Muscle layer of colon (tissue), 2 donors: Measurements from ENCODE around the gene SLC30A7.

ENCODE experiments used
- H3K27ac ChIP-seq: one replicate; pipeline ENCODE4 v1.7.0; 2013; ENCODE audit warnings: low read depth, mild to moderate bottlenecking, low read length, moderate library complexity
- H3K27me3 ChIP-seq, 2 donors: one replicate each; pipeline ENCODE4 v1.7.0; 2013; ENCODE audit warnings: low read length in 2 of 2, mild to moderate bottlenecking in 2 of 2; ENCODE audit not compliant: insufficient read depth in 2 of 2, control insufficient read depth in 1 of 2
- H3K36me3 ChIP-seq: one replicate; pipeline ENCODE4 v1.7.0; 2013; ENCODE audit warnings: mild to moderate bottlenecking, low read length; ENCODE audit not compliant: insufficient read depth
- H3K4me1 ChIP-seq: one replicate; pipeline ENCODE4 v1.7.0; 2013; ENCODE audit warnings: mild to moderate bottlenecking, low read length; ENCODE audit not compliant: insufficient read depth
- H3K4me3 ChIP-seq, 2 donors: one replicate each; pipeline ENCODE4 v1.7.0; 2013; ENCODE audit warnings: low read length in 2 of 2, low read depth in 1 of 2, mild to moderate bottlenecking in 1 of 2, moderate library complexity in 1 of 2
- H3K9ac ChIP-seq: one replicate; pipeline ENCODE4 v1.7.0; 2013; ENCODE audit warnings: low read length
- H3K9me3 ChIP-seq: one replicate; pipeline ENCODE4 v1.7.0; 2013; ENCODE audit warnings: mild to moderate bottlenecking, low read length
- donor health status: abdominal sarcoma.
- donor health status: Adenocarcinoma of cecum.

The SLC30A7 gene

DNA sequence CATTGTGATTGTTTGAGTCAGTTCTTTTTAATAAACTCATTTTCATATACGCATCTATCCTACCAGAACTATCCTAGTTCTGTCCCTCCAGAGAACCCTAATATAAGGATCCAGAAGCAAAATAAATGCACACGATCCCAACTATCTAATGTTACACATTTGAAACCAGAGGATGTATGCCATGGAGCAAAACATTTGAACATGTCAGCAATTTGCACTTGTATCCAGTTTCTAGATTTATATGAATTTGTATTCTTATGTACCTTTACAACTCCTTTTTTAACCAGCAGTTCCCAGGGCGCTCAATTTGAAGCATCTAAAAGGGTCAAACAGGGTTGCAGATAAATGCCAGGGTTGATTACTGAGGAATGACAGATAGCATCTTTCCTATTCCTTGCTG is 3.3 kb upstream of the SLC30A7 start:
- Histone ChIP-seq H3K9me3 (no peaks in the 10 kb centered on the region), H3K4me3 (no peak overlapping the region), H3K27me3 (no peaks in the 10 kb centered on the region), H3K36me3 (no peaks in the 10 kb centered on the region), H3K9ac (no peak overlapping the region), H3K4me1 (peaks cover 20% of the 10 kb centered on the region), H3K27ac (no peak overlapping the region)

DNA sequence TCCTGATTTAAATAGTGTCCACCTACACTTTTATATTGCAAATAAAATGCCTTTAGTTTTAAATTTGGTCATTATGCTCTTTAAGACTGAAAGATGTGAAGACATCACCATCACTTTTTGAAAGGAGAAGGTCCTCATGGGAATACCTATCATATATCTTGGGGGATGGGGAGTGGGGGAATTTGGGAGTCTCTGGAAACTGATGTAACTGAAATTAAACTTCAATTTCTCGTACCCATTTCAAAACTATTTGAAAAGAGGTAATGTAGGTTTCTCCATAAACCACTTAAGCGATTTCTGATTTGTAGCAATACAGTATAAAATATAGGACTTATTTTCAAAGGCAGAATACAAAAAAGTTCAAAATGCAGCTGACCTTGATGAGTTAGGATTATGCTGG is 2.2 kb upstream of the SLC30A7 start:
- H3K27me3 ChIP-seq = no peaks in the 10 kb centered on the region
- H3K4me3 ChIP-seq = no peak overlapping the region
- peaks cover 4% of the 10 kb centered on the region for H3K36me3 ChIP-seq
- no peak overlapping the region for H3K27ac ChIP-seq
- peaks cover 26% of the 10 kb centered on the region for H3K4me1 ChIP-seq
- H3K9me3 ChIP-seq = no peaks in the 10 kb centered on the region
- H3K9ac ChIP-seq = no peak overlapping the region

GRCh38 chr1:100894603-100895539 is 1.0 kb upstream of the SLC30A7 start, which contains the start of gene EXTL2:
Gene EXTL2 (minus strand): TSS chr1:100894842. CDS start chr1:100888757, 6,085 bp downstream.
- Histone ChIP-seq H3K27me3 (no peaks in the 10 kb centered on the region), H3K9me3 (no peaks in the 10 kb centered on the region), H3K36me3 (peaks cover 11% of the 10 kb centered on the region), H3K9ac (peak within 1 kb of the TSS; percentile 94), H3K4me3 (peak within 1 kb of the TSS; percentile 93 to 95), H3K4me1 (peaks cover 26% of the 10 kb centered on the region), H3K27ac (peak within 1 kb of the TSS; percentile 96)

DNA sequence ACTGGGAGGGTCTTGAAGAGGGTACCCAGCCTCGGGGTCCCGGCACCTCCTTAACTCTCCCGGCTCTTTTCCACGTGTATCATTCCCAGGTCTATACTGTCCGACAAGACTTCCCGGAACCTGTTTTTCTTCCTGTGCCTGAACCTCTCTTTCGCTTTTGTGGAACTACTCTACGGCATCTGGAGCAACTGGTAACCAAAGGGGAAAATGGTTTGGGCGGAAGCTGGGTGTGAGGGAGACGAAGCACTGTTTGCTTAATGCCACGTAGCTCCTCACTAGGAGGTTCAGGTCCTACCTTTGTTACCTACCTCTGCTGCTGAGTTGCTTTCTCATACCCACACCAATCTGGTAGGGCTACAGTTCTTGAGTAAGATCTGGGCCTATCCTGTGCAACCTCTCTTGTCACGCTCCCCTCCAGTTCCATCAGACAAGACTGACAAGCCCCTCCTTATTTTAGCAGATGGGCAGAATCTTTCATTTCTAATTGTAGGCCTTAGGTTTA is 642 bp downstream of the SLC30A7 start:
- H3K4me1 ChIP-seq = peaks cover 26% of the 10 kb centered on the region
- peak overlapping the region; percentile 96 for H3K27ac ChIP-seq
- H3K9me3 ChIP-seq = no peaks in the 10 kb centered on the region
- peak overlapping the region; percentile 100 for H3K9ac ChIP-seq
- peak overlapping the region; percentile 93 to 95 for H3K4me3 ChIP-seq
- no peaks in the 10 kb centered on the region for H3K27me3 ChIP-seq
- H3K36me3 ChIP-seq = peaks cover 14% of the 10 kb centered on the region

DNA sequence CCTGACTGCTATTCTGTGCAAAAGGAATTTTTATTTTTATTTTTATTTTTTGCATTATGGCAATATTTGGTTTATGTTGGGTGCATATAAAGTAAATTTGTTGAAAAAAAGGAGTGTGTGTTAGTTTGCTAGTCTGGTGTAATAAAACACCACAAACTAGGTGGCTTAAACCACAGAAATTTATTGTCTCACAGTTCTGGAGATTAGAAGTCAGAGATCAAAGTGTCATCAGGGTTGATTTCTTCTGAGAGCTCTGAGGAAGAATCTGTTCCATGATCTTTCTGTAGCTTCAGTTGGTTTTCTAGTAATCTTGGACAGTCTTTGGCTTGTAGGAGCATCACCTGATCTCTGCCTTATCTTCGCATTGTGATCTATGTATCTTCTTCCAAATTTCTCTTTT is 6.5 kb downstream of the SLC30A7 start:
- Histone ChIP-seq H3K9ac (no peak overlapping the region), H3K4me1 (peaks cover 8% of the 10 kb centered on the region), H3K9me3 (no peaks in the 10 kb centered on the region), H3K27ac (no peak overlapping the region), H3K36me3 (peaks cover 28% of the 10 kb centered on the region), H3K27me3 (no peaks in the 10 kb centered on the region), H3K4me3 (no peak overlapping the region)

DNA sequence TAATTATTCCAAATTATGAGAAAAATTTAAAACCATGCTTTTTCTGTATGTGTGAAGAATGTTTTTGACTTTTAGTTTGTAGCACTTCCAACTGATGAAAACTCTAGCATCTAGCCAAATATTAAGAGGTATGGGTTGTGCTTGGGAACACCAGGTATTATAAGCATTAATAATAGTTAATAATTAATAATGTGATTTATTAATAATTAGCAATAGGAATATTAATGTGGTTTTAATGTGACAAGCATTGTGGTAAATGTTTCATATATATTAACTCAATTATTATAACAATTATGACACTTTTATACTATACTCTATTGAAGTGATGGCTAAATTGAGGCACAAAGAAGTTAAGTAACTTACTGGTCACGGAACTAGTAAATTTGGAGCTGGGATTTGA is 7.9 kb downstream of the SLC30A7 start:
- Histone ChIP-seq H3K4me3 (no peak overlapping the region), H3K36me3 (peaks cover 34% of the 10 kb centered on the region), H3K4me1 (no peaks in the 10 kb centered on the region), H3K27me3 (no peaks in the 10 kb centered on the region), H3K27ac (no peak overlapping the region), H3K9me3 (no peaks in the 10 kb centered on the region), H3K9ac (no peak overlapping the region)

GRCh38 chr1:100904528-100904927 is 8.6 kb downstream of the SLC30A7 start:
- no peaks in the 10 kb centered on the region for H3K4me1 ChIP-seq
- H3K27me3 ChIP-seq = no peaks in the 10 kb centered on the region
- no peak overlapping the region for H3K4me3 ChIP-seq
- no peaks in the 10 kb centered on the region for H3K9me3 ChIP-seq
- H3K36me3 ChIP-seq = peaks cover 30% of the 10 kb centered on the region
- H3K9ac ChIP-seq = no peak overlapping the region
- H3K27ac ChIP-seq = no peak overlapping the region

GRCh38 chr1:100905181-100905580 is 9.3 kb downstream of the SLC30A7 start:
- peaks cover 23% of the 10 kb centered on the region for H3K36me3 ChIP-seq
- no peak overlapping the region for H3K4me3 ChIP-seq
- H3K9ac ChIP-seq = no peak overlapping the region
- H3K4me1 ChIP-seq = no peaks in the 10 kb centered on the region
- no peaks in the 10 kb centered on the region for H3K27me3 ChIP-seq
- no peaks in the 10 kb centered on the region for H3K9me3 ChIP-seq
- H3K27ac ChIP-seq = no peak overlapping the region

- H3K27me3 ChIP-seq = no peaks in the 10 kb centered on the region
- no peak overlapping the region for H3K9ac ChIP-seq
- H3K36me3 ChIP-seq = peaks cover 33% of the 10 kb centered on the region
- H3K4me1 ChIP-seq = no peaks in the 10 kb centered on the region
- H3K27ac ChIP-seq = no peak overlapping the region
- H3K9me3 ChIP-seq = no peaks in the 10 kb centered on the region
- no peak overlapping the region for H3K4me3 ChIP-seq
Observed at GRCh38 chr1:100907887-100908286, 12.0 kb downstream of the SLC30A7 start.

DNA sequence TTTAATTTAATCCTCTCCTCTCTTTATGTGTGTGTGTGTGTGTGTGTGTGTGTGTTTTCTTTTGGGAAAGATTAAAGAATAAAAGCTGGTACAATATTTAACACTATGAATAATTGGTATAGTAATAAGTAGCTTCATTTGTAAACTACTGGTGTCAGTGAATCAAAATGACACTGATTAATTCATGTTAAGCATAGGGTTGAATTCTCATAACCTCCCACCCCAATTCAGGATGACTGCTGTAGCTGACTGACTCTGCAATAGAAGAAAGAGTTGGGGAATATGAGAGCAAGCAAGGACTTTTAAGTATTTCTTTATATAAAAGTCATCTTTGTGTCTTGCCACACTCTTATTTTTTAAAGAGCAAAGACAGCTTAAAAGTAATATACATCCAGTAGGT is 13.1 kb downstream of the SLC30A7 start:
- Histone ChIP-seq H3K9me3 (no peaks in the 10 kb centered on the region), H3K4me1 (no peaks in the 10 kb centered on the region), H3K27me3 (no peaks in the 10 kb centered on the region), H3K4me3 (no peak overlapping the region), H3K36me3 (peaks cover 41% of the 10 kb centered on the region), H3K9ac (no peak overlapping the region), H3K27ac (no peak overlapping the region)

GRCh38 chr1:100912019-100912418 is 16.1 kb downstream of the SLC30A7 start:
- H3K4me1 ChIP-seq = no peaks in the 10 kb centered on the region
- H3K36me3 ChIP-seq = peaks cover 39% of the 10 kb centered on the region
- no peak overlapping the region for H3K4me3 ChIP-seq
- no peaks in the 10 kb centered on the region for H3K27me3 ChIP-seq
- H3K9me3 ChIP-seq = no peaks in the 10 kb centered on the region
- no peak overlapping the region for H3K9ac ChIP-seq
- H3K27ac ChIP-seq = no peak overlapping the region
